Chondrocyte (in vitro differentiated cells): ENCODE results near the gene NOVA1. TPM values are rescaled to one million over a fixed set of nuclear protein-coding genes. Genes with fewer than 3 reads are reported as not detected.

Source experiments
- DNase-seq: peaks from one replicate; pipeline ENCODE4 v3.0.0; 2021; ENCODE audit warnings: mixed read lengths, low spot score
- H3K27ac Mint-ChIP-seq: one replicate; pipeline ENCODE4 v1.8.0; 2021; ENCODE audit warnings: mild to moderate bottlenecking, moderate library complexity, mixed read lengths; ENCODE audit not compliant: unreplicated experiment
- H3K27me3 Mint-ChIP-seq: 2 replicates; pipeline ENCODE4 v1.8.0; 2021; ENCODE audit warnings: low read depth, mixed read lengths
- H3K36me3 Mint-ChIP-seq: 2 replicates; pipeline ENCODE4 v1.8.0; 2021; ENCODE audit warnings: low read depth, mixed read lengths
- H3K4me1 Mint-ChIP-seq: 2 replicates; pipeline ENCODE4 v1.8.0; 2021; ENCODE audit warnings: low read depth, mild to moderate bottlenecking, mixed read lengths
- H3K4me3 Mint-ChIP-seq: one replicate; pipeline ENCODE4 v1.8.0; 2021; ENCODE audit warnings: mild to moderate bottlenecking, moderate library complexity, mixed read lengths; ENCODE audit not compliant: unreplicated experiment
- H3K9me3 Mint-ChIP-seq: 2 replicates; pipeline ENCODE4 v1.8.0; 2021; ENCODE audit warnings: low read depth, mixed read lengths
- total RNA-seq: library from RNA; stranded (reverse); gene quantifications from 3 replicates; pipeline ENCODE4 v1.2.1, GENCODE V29; 2021
- TF ChIP-seq, protein P1 (sequence below): fragments of 200-600 bp; sonication (generic); IDR thresholded peaks from 2 replicates; pipeline ENCODE4 v1.5.0; 2021; ENCODE audit warnings: antibody characterized with exemption, mild to moderate bottlenecking, moderate library complexity

Gene NOVA1
- total RNA-seq, 1 donor from 2014 or later, result 0.97 TPM

DNA sequence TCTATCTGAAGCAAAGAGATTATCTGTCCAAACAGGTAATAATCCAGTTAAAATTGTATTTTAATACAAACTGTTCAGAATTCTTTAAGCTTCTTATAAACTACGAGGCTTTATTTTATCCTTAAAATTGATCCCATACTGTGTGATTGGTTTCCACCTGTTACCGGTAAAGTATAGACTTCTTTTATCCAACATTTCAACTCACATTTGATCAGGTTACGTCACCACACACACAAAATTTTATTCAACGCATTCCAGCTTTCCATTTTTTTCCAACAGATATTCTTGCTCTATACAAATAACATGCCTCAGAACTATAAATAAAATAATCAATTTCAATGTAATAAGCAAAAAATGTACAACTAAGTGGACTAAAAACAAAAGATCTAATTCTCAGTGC is 4.5 kb downstream of the NOVA1 start:
- no peak for DNase-seq
- Mint-ChIP-seq H3K27ac (no peak overlapping the region), H3K4me3 (no peak overlapping the region), H3K27me3 (peaks cover 2% of the 10 kb centered on the region), H3K4me1 (peaks cover 13% of the 10 kb centered on the region), H3K36me3 (no peaks in the 10 kb centered on the region), H3K9me3 (no peaks in the 10 kb centered on the region)
- TF ChIP-seq, protein P1, sequence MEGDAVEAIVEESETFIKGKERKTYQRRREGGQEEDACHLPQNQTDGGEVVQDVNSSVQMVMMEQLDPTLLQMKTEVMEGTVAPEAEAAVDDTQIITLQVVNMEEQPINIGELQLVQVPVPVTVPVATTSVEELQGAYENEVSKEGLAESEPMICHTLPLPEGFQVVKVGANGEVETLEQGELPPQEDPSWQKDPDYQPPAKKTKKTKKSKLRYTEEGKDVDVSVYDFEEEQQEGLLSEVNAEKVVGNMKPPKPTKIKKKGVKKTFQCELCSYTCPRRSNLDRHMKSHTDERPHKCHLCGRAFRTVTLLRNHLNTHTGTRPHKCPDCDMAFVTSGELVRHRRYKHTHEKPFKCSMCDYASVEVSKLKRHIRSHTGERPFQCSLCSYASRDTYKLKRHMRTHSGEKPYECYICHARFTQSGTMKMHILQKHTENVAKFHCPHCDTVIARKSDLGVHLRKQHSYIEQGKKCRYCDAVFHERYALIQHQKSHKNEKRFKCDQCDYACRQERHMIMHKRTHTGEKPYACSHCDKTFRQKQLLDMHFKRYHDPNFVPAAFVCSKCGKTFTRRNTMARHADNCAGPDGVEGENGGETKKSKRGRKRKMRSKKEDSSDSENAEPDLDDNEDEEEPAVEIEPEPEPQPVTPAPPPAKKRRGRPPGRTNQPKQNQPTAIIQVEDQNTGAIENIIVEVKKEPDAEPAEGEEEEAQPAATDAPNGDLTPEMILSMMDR, result no peak

- TF ChIP-seq, protein P1, result no peak
- Mint-ChIP-seq H3K27ac (no peak overlapping the region), H3K9me3 (no peaks in the 10 kb centered on the region), H3K27me3 (no peaks in the 10 kb centered on the region), H3K36me3 (no peaks in the 10 kb centered on the region), H3K4me3 (no peak overlapping the region), H3K4me1 (no peaks in the 10 kb centered on the region)
- DNase-seq, result no peak
Observed at GRCh38 chr14:26589925-26590324, 7.9 kb downstream of the NOVA1 start.

DNA sequence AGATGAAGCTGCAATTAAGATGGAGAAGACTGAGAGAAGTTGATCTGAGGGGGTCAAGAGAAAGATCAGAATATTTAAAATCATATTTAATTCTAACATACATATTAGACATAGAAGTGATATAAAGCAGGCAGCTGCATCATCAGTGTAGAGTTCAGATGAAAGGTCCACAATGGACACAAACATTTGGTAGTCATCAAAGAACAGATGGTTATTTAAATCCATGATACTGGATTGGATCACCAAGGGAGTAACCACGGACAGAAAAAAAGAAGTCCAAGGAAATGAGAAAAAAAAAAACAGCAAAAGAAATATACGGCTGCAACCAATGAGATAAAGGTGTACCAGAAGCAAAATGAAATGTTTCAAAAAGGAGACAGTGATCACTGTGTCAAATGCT is 20.1 kb downstream of the NOVA1 start:
- no peak for DNase-seq
- H3K27ac Mint-ChIP-seq, result no peak overlapping the region
- TF ChIP-seq, protein P1, result no peak
- no peak overlapping the region for H3K4me3 Mint-ChIP-seq
- H3K36me3 Mint-ChIP-seq, result no peaks in the 10 kb centered on the region
- no peaks in the 10 kb centered on the region for H3K9me3 Mint-ChIP-seq
- no peaks in the 10 kb centered on the region for H3K27me3 Mint-ChIP-seq
- no peaks in the 10 kb centered on the region for H3K4me1 Mint-ChIP-seq

- Mint-ChIP-seq H3K4me3 (no peak overlapping the region), H3K9me3 (no peaks in the 10 kb centered on the region), H3K27ac (no peak overlapping the region), H3K36me3 (no peaks in the 10 kb centered on the region), H3K27me3 (no peaks in the 10 kb centered on the region), H3K4me1 (no peaks in the 10 kb centered on the region)
- DNase-seq, result no peak
- TF ChIP-seq, protein P1, result no peak
Observed at GRCh38 chr14:26554069-26554772, 43.6 kb downstream of the NOVA1 start.

DNA sequence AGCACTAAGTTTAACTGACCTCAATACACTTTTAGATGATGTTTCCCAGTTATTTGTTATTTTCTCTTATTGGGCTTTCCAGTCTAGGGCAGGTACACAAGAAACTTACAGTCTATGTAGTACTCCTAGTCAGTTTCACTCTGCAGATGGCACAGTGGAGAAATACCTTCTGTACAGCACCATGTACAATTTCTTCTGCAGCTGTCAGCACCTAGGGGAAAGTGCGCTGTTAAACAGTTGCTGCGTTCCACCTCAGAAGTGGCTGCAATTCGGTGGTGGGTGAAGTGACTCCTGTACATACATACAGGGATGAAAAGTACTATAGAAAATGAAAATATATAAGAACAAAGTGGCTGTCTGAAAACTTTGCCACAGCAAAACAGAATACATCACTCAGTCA is 48.3 kb downstream of the NOVA1 start:
- Mint-ChIP-seq H3K27me3 (no peaks in the 10 kb centered on the region), H3K27ac (no peak overlapping the region), H3K36me3 (no peaks in the 10 kb centered on the region), H3K4me3 (no peak overlapping the region), H3K9me3 (no peaks in the 10 kb centered on the region), H3K4me1 (no peaks in the 10 kb centered on the region)
- no peak for DNase-seq
- TF ChIP-seq, protein P1, result no peak
